ENCODE data around the gene ARHGAP26.

The ARHGAP26 gene

GRCh38 chr5:143062379-143062778, 292.2 kb downstream of the ARHGAP26 start:
- Histone ChIP-seq H3K9ac (ENCODE audit: low read length) (no peak overlapping the region), H3K4me2 (ENCODE audit: low read length) (no peak overlapping the region), H3K27ac (ENCODE audit: low read depth, low read length, poor library complexity, severe bottlenecking) (no peak overlapping the region), H3K9me3 (ENCODE audit: low read length) (no peaks in the 10 kb centered on the region), H3K4me3 (ENCODE audit: low read depth, low read length, poor library complexity, severe bottlenecking) (no peak overlapping the region), H3K9me2 (ENCODE audit: low read depth, low read length) (no peaks in the 10 kb centered on the region), H2AFZ (ENCODE audit: low read length) (no peak overlapping the region), H3K4me1 (ENCODE audit: insufficient read depth, low read length, severe bottlenecking) (peaks cover 19% of the 10 kb centered on the region), H3K79me2 (ENCODE audit: insufficient read depth, low read length) (no peaks in the 10 kb centered on the region), H4K20me1 (ENCODE audit: insufficient read depth, low read length) (no peaks in the 10 kb centered on the region), H3K36me3 (ENCODE audit: insufficient read depth, low read length) (no peaks in the 10 kb centered on the region), H3K27me3 (ENCODE audit: insufficient read depth, low read length) (no peaks in the 10 kb centered on the region), H3F3A (ENCODE audit: insufficient read depth, low read length) (no peaks in the 10 kb centered on the region)
- TF ChIP-seq CTCF (IDR thresholded peaks at IDR 0.05; ENCODE audit: low read length), result no peak
- TF ChIP-seq EZH2 (IDR thresholded peaks at IDR 0.05; ENCODE audit: borderline replicate concordance, low read length), result no peak

DNA sequence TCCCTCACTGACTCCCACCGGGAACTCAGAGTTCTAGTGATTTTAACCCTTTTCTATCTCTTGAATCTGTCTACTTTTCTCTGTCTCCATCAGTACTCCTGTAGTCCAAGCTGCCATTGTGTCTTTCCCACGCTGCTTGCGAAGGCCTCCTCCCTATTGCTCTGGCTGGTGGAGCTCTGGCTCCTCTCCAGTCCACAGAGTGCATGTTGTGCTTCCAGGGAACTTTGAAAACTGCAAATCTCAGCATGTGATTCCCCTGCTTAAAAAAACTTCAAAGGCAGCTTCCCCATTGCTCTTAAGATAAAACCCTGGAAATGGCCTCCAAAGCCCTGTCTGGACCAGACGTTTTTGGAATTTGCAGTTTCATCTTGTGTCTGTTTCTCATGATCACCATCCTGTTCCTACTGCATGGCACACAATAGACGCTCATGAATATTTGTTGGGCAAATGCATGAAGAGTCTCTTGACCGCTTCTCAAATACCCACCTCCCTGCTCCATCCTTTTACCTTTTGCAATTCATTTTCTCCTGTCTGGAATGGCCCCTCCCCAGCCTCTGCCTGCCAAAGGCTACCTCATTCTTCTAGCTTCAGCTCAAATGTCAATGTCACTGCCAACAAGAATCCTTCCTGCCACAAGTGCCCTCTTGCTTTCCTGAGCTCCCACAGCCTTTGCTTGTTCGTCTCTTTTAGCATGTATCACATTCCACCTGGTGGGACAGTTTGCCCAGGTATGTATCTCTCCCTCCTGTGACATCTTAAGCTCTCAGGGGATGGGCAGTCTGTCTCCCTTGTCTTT, 293.2 kb downstream of the ARHGAP26 start:
- H3K27me3 ChIP-seq (ENCODE audit: insufficient read depth, low read length), result no peaks in the 10 kb centered on the region
- no peak overlapping the region for H3K4me2 ChIP-seq (ENCODE audit: low read length)
- no peak overlapping the region for H3K9ac ChIP-seq (ENCODE audit: low read length)
- H3K9me3 ChIP-seq (ENCODE audit: low read length), result no peaks in the 10 kb centered on the region
- no peaks in the 10 kb centered on the region for H3K9me2 ChIP-seq (ENCODE audit: low read depth, low read length)
- no peak overlapping the region for H3K27ac ChIP-seq (ENCODE audit: low read depth, low read length, poor library complexity, severe bottlenecking)
- H2AFZ ChIP-seq (ENCODE audit: low read length), result no peak overlapping the region
- H3K36me3 ChIP-seq (ENCODE audit: insufficient read depth, low read length), result no peaks in the 10 kb centered on the region
- H3K4me1 ChIP-seq (ENCODE audit: insufficient read depth, low read length, severe bottlenecking), result peaks cover 20% of the 10 kb centered on the region
- no peaks in the 10 kb centered on the region for H3F3A ChIP-seq (ENCODE audit: insufficient read depth, low read length)
- TF ChIP-seq CTCF (IDR thresholded peaks at IDR 0.05; ENCODE audit: low read length), result no peak
- H4K20me1 ChIP-seq (ENCODE audit: insufficient read depth, low read length), result no peaks in the 10 kb centered on the region
- H3K4me3 ChIP-seq (ENCODE audit: low read depth, low read length, poor library complexity, severe bottlenecking), result no peak overlapping the region
- H3K79me2 ChIP-seq (ENCODE audit: insufficient read depth, low read length), result no peaks in the 10 kb centered on the region

- Histone ChIP-seq H3K79me2 (ENCODE audit: insufficient read depth, low read length) (no peaks in the 10 kb centered on the region), H3K4me2 (ENCODE audit: low read length) (no peak overlapping the region), H3K4me3 (ENCODE audit: low read depth, low read length, poor library complexity, severe bottlenecking) (no peak overlapping the region), H2AFZ (ENCODE audit: low read length) (no peak overlapping the region), H3K9me3 (ENCODE audit: low read length) (no peaks in the 10 kb centered on the region), H3K27ac (ENCODE audit: low read depth, low read length, poor library complexity, severe bottlenecking) (no peak overlapping the region), H3F3A (ENCODE audit: insufficient read depth, low read length) (no peaks in the 10 kb centered on the region), H3K36me3 (ENCODE audit: insufficient read depth, low read length) (no peaks in the 10 kb centered on the region), H4K20me1 (ENCODE audit: insufficient read depth, low read length) (no peaks in the 10 kb centered on the region), H3K4me1 (ENCODE audit: insufficient read depth, low read length, severe bottlenecking) (peaks cover 20% of the 10 kb centered on the region), H3K9me2 (ENCODE audit: low read depth, low read length) (no peaks in the 10 kb centered on the region), H3K9ac (ENCODE audit: low read length) (no peak overlapping the region), H3K27me3 (ENCODE audit: insufficient read depth, low read length) (no peaks in the 10 kb centered on the region)
- TF ChIP-seq EZH2 (IDR thresholded peaks at IDR 0.05; ENCODE audit: borderline replicate concordance, low read length), result no peak
- no peak for TF ChIP-seq CTCF (IDR thresholded peaks at IDR 0.05; ENCODE audit: low read length)
Measured at GRCh38 chr5:143064218-143064641, 294.1 kb downstream of the ARHGAP26 start.
